Left lung (tissue), 10 donors: ENCODE data around the gene OCA2. TPM values are rescaled to one million over a fixed set of nuclear protein-coding genes. Genes with fewer than 3 reads are reported as not detected.

ENCODE experiments used
- ATAC-seq: fragments of 200-7000 bp; cut with Tn5 transposase; one replicate; pipeline ENCODE4 v1.9.1; 2020; ENCODE audit warnings: moderate library complexity
- DNase-seq, 4 donors: peaks; one replicate each; pipeline ENCODE4 v3.0.0-alpha.2; 2013 to 2020
- H3K27ac ChIP-seq, 2 donors: fragments of 200-600 bp; sonication (generic) in 1 of 2; one replicate each; pipeline versions ENCODE4 v1.5.0 to v1.8.0; 2020 to 2021
- H3K27me3 ChIP-seq, 2 donors: fragments of 200-600 bp; sonication (generic) in 1 of 2; one replicate each; pipeline versions ENCODE4 v1.5.0 to v1.8.0; 2020 to 2021
- H3K36me3 ChIP-seq, 2 donors: fragments of 200-600 bp; sonication (generic) in 1 of 2; one replicate each; pipeline versions ENCODE4 v1.5.0 to v1.8.0; 2020 to 2021
- H3K4me1 ChIP-seq, 2 donors: fragments of 200-600 bp; one replicate each; pipeline ENCODE4 v1.8.0; 2021
- H3K4me3 ChIP-seq, 2 donors: fragments of 200-600 bp; sonication (generic) in 1 of 2; one replicate each; pipeline versions ENCODE4 v1.5.0 to v1.8.0; 2020 to 2021; ENCODE audit warnings: mild to moderate bottlenecking in 1 of 2
- H3K9me3 ChIP-seq, 2 donors: fragments of 200-600 bp; sonication (generic) in 1 of 2; one replicate each; pipeline versions ENCODE4 v1.5.0 to v1.8.0; 2020 to 2021
- intact Hi-C, 2 donors: fragments of 100-400 bp; cut with DNase I; formaldehyde crosslinking; loops; one replicate each; pipeline versions ENCODE4 v1.11.2 to v1.14.2; 2022
- polyA plus RNA-seq, 6 donors: library from polyadenylated mRNA; unstranded; fragments of 120-200 nt; gene quantifications; one replicate each; pipeline ENCODE4 v1.2.1, GENCODE V29; 2013; ENCODE audit not compliant: insufficient read length in 6 of 6
- total RNA-seq, 2 donors: library from RNA; stranded (reverse); fragmentation: NEBNext Ultra II Directional; extraction: Animal tissue kit (Norgen Biotek cat#: 25700); gene quantifications; one replicate each; pipeline ENCODE4 v1.2.1, GENCODE V29; 2021
- TF ChIP-seq, protein P1 (sequence below), 2 donors: fragments of 200-600 bp; sonication (generic) in 1 of 2; IDR thresholded peaks; one replicate each; pipeline versions ENCODE4 v1.5.0 to v1.8.0; 2021; ENCODE audit warnings: antibody characterized with exemption in 2 of 2
- donor health status: DM: no; HTN: yes; CAD: no.
- donor health status: DM: no; HTN: no; CAD: no.

OCA2 gene
- total and polyA plus RNA-seq, 8 donors, result 0.81 to 21.7 (median 13.2) TPM

- H3K4me1 ChIP-seq, result no peaks in the 10 kb centered on the region
- DNase-seq (no peak), ATAC-seq (no peak)
- H3K36me3 ChIP-seq, result no peaks in the 10 kb centered on the region
- TF ChIP-seq, protein P1, sequence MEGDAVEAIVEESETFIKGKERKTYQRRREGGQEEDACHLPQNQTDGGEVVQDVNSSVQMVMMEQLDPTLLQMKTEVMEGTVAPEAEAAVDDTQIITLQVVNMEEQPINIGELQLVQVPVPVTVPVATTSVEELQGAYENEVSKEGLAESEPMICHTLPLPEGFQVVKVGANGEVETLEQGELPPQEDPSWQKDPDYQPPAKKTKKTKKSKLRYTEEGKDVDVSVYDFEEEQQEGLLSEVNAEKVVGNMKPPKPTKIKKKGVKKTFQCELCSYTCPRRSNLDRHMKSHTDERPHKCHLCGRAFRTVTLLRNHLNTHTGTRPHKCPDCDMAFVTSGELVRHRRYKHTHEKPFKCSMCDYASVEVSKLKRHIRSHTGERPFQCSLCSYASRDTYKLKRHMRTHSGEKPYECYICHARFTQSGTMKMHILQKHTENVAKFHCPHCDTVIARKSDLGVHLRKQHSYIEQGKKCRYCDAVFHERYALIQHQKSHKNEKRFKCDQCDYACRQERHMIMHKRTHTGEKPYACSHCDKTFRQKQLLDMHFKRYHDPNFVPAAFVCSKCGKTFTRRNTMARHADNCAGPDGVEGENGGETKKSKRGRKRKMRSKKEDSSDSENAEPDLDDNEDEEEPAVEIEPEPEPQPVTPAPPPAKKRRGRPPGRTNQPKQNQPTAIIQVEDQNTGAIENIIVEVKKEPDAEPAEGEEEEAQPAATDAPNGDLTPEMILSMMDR (IDR thresholded peaks at IDR 0.05), result no peak
- no peak overlapping the region for H3K27ac ChIP-seq
- intact Hi-C loops, result no loop called here
- no peak overlapping the region for H3K4me3 ChIP-seq
- H3K9me3 ChIP-seq, result peaks cover 0 to 25% of the 10 kb centered on the region in 2 donors
- no peaks in the 10 kb centered on the region for H3K27me3 ChIP-seq
Measured at GRCh38 chr15:27731776-27732175, 367.3 kb downstream of the OCA2 start.

GRCh38 chr15:27730868-27731267 is 368.2 kb downstream of the OCA2 start:
- Histone ChIP-seq H3K4me1 (no peaks in the 10 kb centered on the region), H3K27me3 (no peaks in the 10 kb centered on the region), H3K36me3 (no peaks in the 10 kb centered on the region), H3K9me3 (peaks cover 0 to 26% of the 10 kb centered on the region in 2 donors), H3K27ac (no peak overlapping the region), H3K4me3 (no peak overlapping the region)
- TF ChIP-seq, protein P1 (IDR thresholded peaks at IDR 0.05), result no peak
- intact Hi-C loops, result no loop called here
- ATAC-seq (no peak), DNase-seq (no peak)

GRCh38 chr15:27725731-27726130 is 373.4 kb downstream of the OCA2 start:
- Histone ChIP-seq H3K4me3 (no peak overlapping the region), H3K27me3 (no peaks in the 10 kb centered on the region), H3K27ac (no peak overlapping the region), H3K36me3 (no peaks in the 10 kb centered on the region), H3K4me1 (no peaks in the 10 kb centered on the region), H3K9me3 (peaks cover 0 to 15% of the 10 kb centered on the region in 2 donors)
- no peak for ATAC-seq
- intact Hi-C loops, result no loop called here
- TF ChIP-seq, protein P1 (IDR thresholded peaks at IDR 0.05), result no peak
- DNase-seq, result no peak

DNA sequence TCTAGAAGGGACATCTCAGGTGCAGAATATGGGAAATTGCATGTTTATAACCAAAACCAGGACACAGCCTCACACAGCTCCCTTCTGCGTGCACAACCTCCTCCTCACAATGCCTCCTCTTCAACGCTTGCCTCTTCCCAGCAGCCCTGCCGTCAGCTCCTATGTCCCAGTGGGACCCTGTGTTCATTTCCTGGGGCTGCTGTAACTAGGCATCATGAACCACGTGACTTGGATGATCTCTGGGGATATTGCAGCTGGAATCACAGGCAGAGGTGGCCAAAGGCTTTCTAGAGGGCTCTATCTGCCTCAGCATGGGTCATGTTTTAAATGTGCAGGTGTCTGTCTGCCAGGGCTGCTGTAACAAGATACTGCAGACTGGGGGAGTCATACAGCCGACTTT is 375.3 kb downstream of the OCA2 start:
- TF ChIP-seq, protein P1 (IDR thresholded peaks at IDR 0.05), result no peak
- no peak for DNase-seq
- no peaks in the 10 kb centered on the region for H3K36me3 ChIP-seq
- H3K27me3 ChIP-seq, result no peaks in the 10 kb centered on the region
- no peak overlapping the region for H3K4me3 ChIP-seq
- H3K27ac ChIP-seq, result no peak overlapping the region
- H3K9me3 ChIP-seq, result peaks cover 0 to 15% of the 10 kb centered on the region in 2 donors
- no peak for ATAC-seq
- H3K4me1 ChIP-seq, result no peaks in the 10 kb centered on the region
- intact Hi-C loops, result no loop called here

- Histone ChIP-seq H3K36me3 (no peaks in the 10 kb centered on the region), H3K27me3 (no peaks in the 10 kb centered on the region), H3K4me1 (no peaks in the 10 kb centered on the region), H3K9me3 (peaks cover 0 to 29% of the 10 kb centered on the region in 2 donors), H3K4me3 (no peak overlapping the region), H3K27ac (no peak overlapping the region)
- TF ChIP-seq, protein P1 (IDR thresholded peaks at IDR 0.05), result no peak
- no peak for DNase-seq
- ATAC-seq, result no peak
- intact Hi-C loops, result no loop called here
Measured at GRCh38 chr15:27722102-27722501, 377.0 kb downstream of the OCA2 start.
